PC-9 (cell line): ENCODE data around the gene RAMP1. TPM values are rescaled to one million over a fixed set of nuclear protein-coding genes. Genes with fewer than 3 reads are reported as not detected.

Experiments used
- BruUV-seq: library from RNA; stranded (reverse); fragments of 400-500 nt; replicated peaks from 2 replicates; lab custom pipeline; 2021; lab: Mats Ljungman, UMichigan
- CTCF ChIA-PET: fragments of 300-600 bp; sonication (Branson Sonifier 250); formaldehyde crosslinking; loops from one replicate; lab custom pipeline; 2022; ENCODE audit warnings: antibody characterized with exemption; lab: Charles Lee
- POLR2A ChIA-PET: fragments of 300-600 bp; sonication (Branson Sonifier 250); formaldehyde crosslinking; loops from one replicate; lab custom pipeline; 2022; ENCODE audit warnings: antibody characterized with exemption; ENCODE audit not compliant: unreplicated experiment; lab: Charles Lee
- DNase-seq, 2 experiments: peaks; one replicate each; pipeline versions ENCODE4 v3.0.0 to v3.0.0-alpha.2; 2015 to 2022; ENCODE audit warnings: mixed read lengths in 1 of 2
- H2AFZ ChIP-seq: fragments of 200-600 bp; sonication (generic); 2 replicates; pipeline ENCODE4 v1.8.1; 2017; ENCODE audit warnings: antibody characterized with exemption
- H3F3A ChIP-seq: fragments of 200-600 bp; sonication (generic); 2 replicates; pipeline ENCODE4 v1.8.1; 2017; ENCODE audit warnings: antibody characterized with exemption, mild to moderate bottlenecking, low read depth; ENCODE audit not compliant: insufficient read depth
- H3K27ac ChIP-seq: fragments of 200-600 bp; sonication (generic); 2 replicates; pipeline ENCODE4 v1.6.1; 2016; ENCODE audit warnings: mixed run types
- H3K27me3 ChIP-seq: fragments of 200-600 bp; sonication (generic); 2 replicates; pipeline ENCODE4 v1.6.1; 2016; ENCODE audit warnings: low read depth, mixed run types; ENCODE audit not compliant: insufficient read depth
- H3K36me3 ChIP-seq: fragments of 200-600 bp; sonication (generic); 2 replicates; pipeline ENCODE4 v1.6.1; 2016; ENCODE audit warnings: low read depth, mixed run types
- H3K4me1 ChIP-seq: fragments of 200-600 bp; sonication (generic); replicated peaks from 2 replicates; pipeline ENCODE4 v1.6.1; 2016; ENCODE audit warnings: mixed run types; ENCODE audit not compliant: insufficient read depth
- H3K4me2 ChIP-seq: fragments of 200-600 bp; sonication (generic); 2 replicates; pipeline ENCODE4 v1.6.1; 2017; ENCODE audit warnings: mixed run types
- H3K4me3 ChIP-seq: fragments of 200-600 bp; sonication (generic); 2 replicates; pipeline ENCODE4 v1.6.1; 2016; ENCODE audit warnings: mixed run types
- H3K79me2 ChIP-seq: fragments of 200-600 bp; sonication (generic); 2 replicates; pipeline ENCODE4 v1.6.1; 2017; ENCODE audit warnings: low read depth, mixed run types
- H3K9me2 ChIP-seq: fragments of 200-600 bp; sonication (generic); 2 replicates; pipeline ENCODE4 v1.8.1; 2017; ENCODE audit warnings: mild to moderate bottlenecking; ENCODE audit not compliant: insufficient read depth
- H3K9me3 ChIP-seq: fragments of 200-600 bp; sonication (generic); 2 replicates; pipeline ENCODE4 v1.8.1; 2016; ENCODE audit warnings: low read depth; ENCODE audit not compliant: insufficient read depth
- H4K20me1 ChIP-seq: fragments of 200-600 bp; sonication (generic); 2 replicates; pipeline ENCODE4 v1.8.1; 2017; ENCODE audit not compliant: insufficient read depth
- CTCF ChIP-seq: fragments of 200-600 bp; sonication (generic); conservative IDR thresholded peaks from 2 replicates; pipeline ENCODE4 v1.6.1; 2017; ENCODE audit warnings: mixed run types, antibody characterized with exemption, mild to moderate bottlenecking, moderate library complexity
- EZH2 ChIP-seq: fragments of 200-600 bp; sonication (generic); IDR thresholded peaks from 2 replicates; pipeline ENCODE4 v1.8.0; 2017; ENCODE audit warnings: antibody characterized with exemption, low read depth
- intact Hi-C: fragments of 100-400 bp; cut with micrococcal nuclease; formaldehyde crosslinking; loops from one replicate; pipeline ENCODE4 v1.10.0; 2022; ENCODE audit not compliant: unreplicated experiment
- total RNA-seq: library from RNA; stranded (reverse); gene quantifications from 2 replicates; pipeline ENCODE4 v1.2.3, GENCODE V29; 2021

RAMP1 gene
- total RNA-seq, 1 experiment from 2014 or later = 48.7 TPM

GRCh38 chr2:237879991-237880560 is 20.7 kb downstream of the RAMP1 start:
- no peak overlapping the region for H3K27ac ChIP-seq
- H3K4me1 ChIP-seq = peaks cover 15% of the 10 kb centered on the region
- H4K20me1 ChIP-seq = no peaks in the 10 kb centered on the region
- TF ChIP-seq EZH2 = no peak
- TF ChIP-seq CTCF = no peak
- no peak overlapping the region for H3K4me3 ChIP-seq
- H3K27me3 ChIP-seq = no peaks in the 10 kb centered on the region
- BruUV-seq = no TSS peak
- no peak for DNase-seq
- ChIA-PET CTCF (no interaction called here), POLR2A (no interaction called here)
- no peaks in the 10 kb centered on the region for H3K9me3 ChIP-seq
- no peaks in the 10 kb centered on the region for H3K9me2 ChIP-seq
- peaks cover 17% of the 10 kb centered on the region; the same call in 1 of the 2 replicates for H3K79me2 ChIP-seq
- H3K4me2 ChIP-seq = no peak overlapping the region
- no peaks in the 10 kb centered on the region for H3K36me3 ChIP-seq
- H3F3A ChIP-seq = peaks cover 12% of the 10 kb centered on the region; the same call in 1 of the 2 replicates
- intact Hi-C loops = no loop called here
- H2AFZ ChIP-seq = no peak overlapping the region

- H3K9me2 ChIP-seq = no peaks in the 10 kb centered on the region
- intact Hi-C loops = no loop called here
- no peaks in the 10 kb centered on the region for H3K27me3 ChIP-seq
- H3K79me2 ChIP-seq = no peaks in the 10 kb centered on the region
- DNase-seq = no peak
- H3K4me2 ChIP-seq = no peak overlapping the region
- no peaks in the 10 kb centered on the region for H4K20me1 ChIP-seq
- H3K4me3 ChIP-seq = no peak overlapping the region
- no TSS peak for BruUV-seq
- ChIA-PET CTCF (no interaction called here), POLR2A (interaction anchor here (0.5 to 0.6 kb wide), 2 partner anchors 25 to 87 kb away, joined by 4 to 5 read pairs; no protein-coding TSS in a partner anchor)
- TF ChIP-seq EZH2 (no peak), CTCF (no peak)
- no peaks in the 10 kb centered on the region for H3K36me3 ChIP-seq
- H3K27ac ChIP-seq = no peak overlapping the region
- H3K4me1 ChIP-seq = peaks cover 7% of the 10 kb centered on the region
- H3K9me3 ChIP-seq = no peaks in the 10 kb centered on the region
- no peak overlapping the region for H2AFZ ChIP-seq
- peaks cover 15% of the 10 kb centered on the region for H3F3A ChIP-seq
Observed at GRCh38 chr2:237882510-237883481, 23.4 kb downstream of the RAMP1 start.

GRCh38 chr2:237883951-237884446 is 24.6 kb downstream of the RAMP1 start:
- Histone ChIP-seq H3K79me2 (no peaks in the 10 kb centered on the region), H3F3A (peaks cover 21% of the 10 kb centered on the region), H3K36me3 (no peaks in the 10 kb centered on the region), H3K4me1 (peaks cover 19% of the 10 kb centered on the region), H3K9me2 (no peaks in the 10 kb centered on the region), H3K27ac (no peak overlapping the region), H2AFZ (no peak overlapping the region), H3K4me3 (no peak overlapping the region), H3K4me2 (no peak overlapping the region), H3K27me3 (no peaks in the 10 kb centered on the region), H4K20me1 (no peaks in the 10 kb centered on the region), H3K9me3 (no peaks in the 10 kb centered on the region)
- ChIA-PET CTCF (no interaction called here), POLR2A (no interaction called here)
- BruUV-seq = no TSS peak
- TF ChIP-seq EZH2 (no peak), CTCF (no peak)
- intact Hi-C loops = no loop called here
- no peak for DNase-seq
